PC-9 (cell line): Measurements from ENCODE around the gene FARP1.

Experiments used
- CTCF ChIP-seq: fragments of 200-600 bp; sonication (generic); conservative IDR thresholded peaks from 2 replicates; pipeline ENCODE4 v1.6.1; 2017; ENCODE audit warnings: mixed run types, antibody characterized with exemption, mild to moderate bottlenecking, moderate library complexity
- EZH2 ChIP-seq: fragments of 200-600 bp; sonication (generic); IDR thresholded peaks from 2 replicates; pipeline ENCODE4 v1.8.0; 2017; ENCODE audit warnings: antibody characterized with exemption, low read depth

GRCh38 chr13:98293570-98294142 lies 150.8 kb downstream of the FARP1 start:
- TF ChIP-seq CTCF (no peak), EZH2 (no peak)
